CD4-positive, alpha-beta T cell (primary cell): ENCODE measurements around the gene TALDO1. TPM values are rescaled to one million over a fixed set of nuclear protein-coding genes. Genes with fewer than 3 reads are reported as not detected.

Experiments
- ATAC-seq: fragments of 200-7000 bp; cut with Tn5 transposase; one replicate; pipeline ENCODE4 v1.10.0; 2022; ENCODE audit warnings: mild to moderate bottlenecking; ENCODE audit not compliant: poor library complexity
- CTCF ChIA-PET: fragments of 350-600 bp; sonication (Branson Sonifier 250); formaldehyde crosslinking; loops from one replicate; lab custom pipeline; 2021; ENCODE audit warnings: antibody characterized with exemption, inconsistent platforms; lab: Charles Lee
- POLR2A ChIA-PET: fragments of 350-600 bp; sonication (Branson Sonifier 250); formaldehyde crosslinking; loops from one replicate; lab custom pipeline; 2021; ENCODE audit warnings: antibody characterized with exemption, inconsistent platforms; lab: Charles Lee
- DNase-seq, 14 experiments: peaks; one replicate each; pipeline ENCODE4 v3.0.0-alpha.2; 2013 to 2020; ENCODE audit warnings: mixed read lengths in 2 of 14
- H3K27ac ChIP-seq, 2 donors: one replicate each; pipeline versions ENCODE4 v1.5.1 to v1.7.0; 2013; ENCODE audit warnings: low read length in 2 of 2, low read depth in 1 of 2, mild to moderate bottlenecking in 1 of 2
- H3K27me3 ChIP-seq, 2 experiments: 1 replicate in 1 of 2; 2 replicates in 1 of 2; pipeline versions ENCODE4 v1.6.1 to v1.7.0; 2013; ENCODE audit warnings: low read length in 2 of 2, control low read depth in 1 of 2, mild to moderate bottlenecking in 1 of 2, moderate library complexity in 1 of 2; ENCODE audit not compliant: insufficient read depth in 2 of 2, control insufficient read depth in 1 of 2
- H3K36me3 ChIP-seq: one replicate; pipeline ENCODE4 v1.6.1; 2013; ENCODE audit warnings: low read length, control low read depth; ENCODE audit not compliant: insufficient read depth
- H3K4me1 ChIP-seq: one replicate; pipeline ENCODE4 v1.6.1; 2013; ENCODE audit warnings: low read length, control low read depth; ENCODE audit not compliant: insufficient read depth
- H3K4me3 ChIP-seq: one replicate; pipeline ENCODE4 v1.5.1; 2013; ENCODE audit warnings: mild to moderate bottlenecking, low read length, moderate library complexity
- H3K9me3 ChIP-seq, 2 experiments: 1 replicate in 1 of 2; 2 replicates in 1 of 2; pipeline versions ENCODE4 v1.6.1 to v1.7.0; 2013; ENCODE audit warnings: low read length in 2 of 2, mild to moderate bottlenecking in 2 of 2, control low read depth in 1 of 2, moderate library complexity in 1 of 2; ENCODE audit not compliant: control insufficient read depth in 1 of 2, insufficient read depth in 1 of 2
- H3K27ac Mint-ChIP-seq: one replicate; pipeline ENCODE4 v1.8.0; 2020; ENCODE audit warnings: mixed read lengths
- H3K27me3 Mint-ChIP-seq: one replicate; pipeline ENCODE4 v1.8.0; 2021; ENCODE audit warnings: mixed read lengths
- H3K36me3 Mint-ChIP-seq: one replicate; pipeline ENCODE4 v1.8.0; 2021; ENCODE audit warnings: low read depth, mixed read lengths
- H3K4me1 Mint-ChIP-seq: one replicate; pipeline ENCODE4 v1.8.0; 2021; ENCODE audit warnings: low read depth, mixed read lengths
- H3K4me3 Mint-ChIP-seq: one replicate; pipeline ENCODE4 v1.8.0; 2020; ENCODE audit warnings: mild to moderate bottlenecking, mixed read lengths
- H3K9me3 Mint-ChIP-seq: one replicate; pipeline ENCODE4 v1.8.0; 2020; ENCODE audit warnings: mixed read lengths
- CTCF ChIP-seq: fragments of 200-600 bp; IDR thresholded peaks from one replicate; pipeline ENCODE4 v1.8.0; 2022; ENCODE audit warnings: antibody characterized with exemption, mild to moderate bottlenecking
- intact Hi-C, 2 experiments: fragments of 100-400 bp; cut with DNase I in 1 of 2; cut with micrococcal nuclease in 1 of 2; formaldehyde crosslinking; loops; one replicate each; pipeline versions ENCODE4 v1.15.1 to v1.9.0; 2023 to 2025; cut with DNase I, micrococcal nuclease
- total RNA-seq, 174 experiments: library from RNA in 2 of 174; stranded (reverse) in 2 of 174; gene quantifications; one replicate each; pipeline ENCODE4 v1.2.3 and lab custom pipeline; 2021 to 2026

TALDO1 gene
- total RNA-seq, 2 experiments from 2014 or later: 26.2 to 27.7 TPM

DNA sequence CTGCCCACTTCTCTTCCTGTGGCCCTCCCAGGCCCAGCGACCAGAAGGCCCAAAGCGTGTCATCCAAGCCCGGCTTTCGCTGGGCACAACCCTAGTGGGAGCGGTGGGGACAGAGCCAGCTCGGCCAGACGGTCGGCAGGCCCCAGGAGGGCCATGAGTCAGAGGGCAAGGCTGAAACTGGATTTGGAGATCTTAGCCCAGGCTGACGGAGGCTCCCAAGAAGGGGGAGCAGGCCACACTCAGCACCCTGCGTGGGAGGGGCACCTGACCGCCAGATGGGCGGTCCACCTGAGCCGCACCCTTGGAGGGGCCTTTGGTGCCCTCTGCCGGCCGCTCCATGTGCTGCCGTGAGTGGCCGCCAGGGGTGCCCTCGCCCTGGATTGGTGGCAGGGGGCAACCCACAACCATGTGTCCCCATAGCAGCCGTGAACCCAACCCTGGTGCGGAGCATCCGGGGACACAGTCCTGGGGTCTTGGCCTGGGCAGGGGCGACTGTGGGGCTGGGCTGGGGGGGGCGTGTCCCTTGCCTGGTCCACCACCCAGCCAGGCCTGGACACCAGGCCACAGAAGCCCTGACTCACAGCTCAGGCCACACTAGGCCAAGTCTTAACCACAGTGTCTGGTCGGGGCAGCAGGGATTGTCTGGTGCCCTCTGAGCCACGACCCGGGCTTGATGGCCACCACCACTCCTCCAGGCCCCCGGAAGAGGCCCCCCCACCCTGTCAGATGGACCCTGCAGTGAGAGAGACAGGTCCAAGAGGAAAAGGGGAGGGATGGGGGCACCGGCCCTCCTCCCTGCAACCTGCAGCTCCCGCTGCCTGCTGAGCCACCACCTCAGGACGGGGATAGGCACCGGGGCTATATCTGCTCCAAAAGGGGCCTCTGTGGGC is 19.2 kb upstream of the TALDO1 start:
- POLR2A ChIA-PET: interaction anchor here (2.4 kb wide), 1 partner anchor 32 kb away, joined by 41 read pairs; the partner anchor contains the start of genes DEAF1 and TMEM80
- Mint-ChIP-seq H3K27me3 (peaks cover 9% of the 10 kb centered on the region), H3K36me3 (no peaks in the 10 kb centered on the region), H3K9me3 (no peaks in the 10 kb centered on the region), H3K4me1 (peaks cover 5% of the 10 kb centered on the region), H3K27ac (no peak overlapping the region), H3K4me3 (no peak overlapping the region)
- Histone ChIP-seq H3K27me3 (no peaks in the 10 kb centered on the region), H3K4me1 (peaks cover 36% of the 10 kb centered on the region), H3K9me3 (no peaks in the 10 kb centered on the region), H3K36me3 (no peaks in the 10 kb centered on the region), H3K4me3 (no peak overlapping the region), H3K27ac (no peak overlapping the region)
- ATAC-seq: peak; percentile 83
- CTCF ChIA-PET: interaction anchor here (1.7 kb wide), 1 partner anchor 171 kb away, joined by 4 read pairs; no protein-coding TSS in a partner anchor
- peak; percentile 98 for TF ChIP-seq CTCF
- peak; percentile 63 to 90 (median 76) for DNase-seq
- intact Hi-C loops: loop anchor here (1.0 to 5.0 kb wide), 5 partner anchors 32 to 173 kb away; no protein-coding TSS in a partner anchor

DNA sequence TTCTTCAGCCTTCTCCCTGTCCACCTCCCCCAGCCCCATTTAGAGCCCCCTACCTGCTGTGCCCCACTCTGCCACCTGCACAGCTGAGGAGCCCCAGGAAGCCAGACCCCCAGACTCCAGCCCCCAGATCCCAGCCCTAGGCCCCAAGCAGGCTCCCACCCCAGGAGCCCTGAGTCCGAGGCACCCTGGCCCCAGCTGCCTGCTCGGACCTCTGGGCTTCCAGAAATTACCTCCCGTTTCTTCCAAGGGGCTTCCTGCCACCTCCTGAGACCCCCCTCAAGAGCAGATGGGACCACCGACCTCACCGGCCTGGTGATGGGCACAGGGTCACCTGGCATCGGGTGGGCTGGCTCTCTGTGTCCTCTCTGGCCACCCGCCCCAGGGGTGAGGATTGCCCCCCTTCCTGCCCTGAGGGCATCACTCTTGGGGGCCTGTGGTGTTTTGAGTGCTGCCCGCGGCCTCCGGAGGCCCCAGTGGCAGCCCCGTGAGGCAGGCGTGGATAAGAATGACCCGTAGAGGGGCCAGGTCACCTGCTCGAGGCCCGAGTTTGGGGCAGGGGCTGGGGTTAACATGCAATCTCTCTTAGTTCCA is 18.3 kb upstream of the TALDO1 start:
- Histone ChIP-seq H3K9me3 (no peaks in the 10 kb centered on the region), H3K4me3 (no peak overlapping the region), H3K36me3 (no peaks in the 10 kb centered on the region), H3K27me3 (no peaks in the 10 kb centered on the region), H3K4me1 (peaks cover 34% of the 10 kb centered on the region), H3K27ac (no peak overlapping the region)
- ATAC-seq (no peak), DNase-seq (peak in 1 of 14 experiments; percentile 30)
- CTCF ChIA-PET: no interaction called here
- Mint-ChIP-seq H3K27me3 (no peaks in the 10 kb centered on the region), H3K27ac (no peak overlapping the region), H3K9me3 (no peaks in the 10 kb centered on the region), H3K4me3 (no peak overlapping the region), H3K4me1 (no peaks in the 10 kb centered on the region), H3K36me3 (no peaks in the 10 kb centered on the region)
- POLR2A ChIA-PET: no interaction called here
- intact Hi-C loops: loop anchor here (1.0 to 5.0 kb wide), 4 partner anchors 36 to 174 kb away; no protein-coding TSS in a partner anchor
- no peak for TF ChIP-seq CTCF

DNA sequence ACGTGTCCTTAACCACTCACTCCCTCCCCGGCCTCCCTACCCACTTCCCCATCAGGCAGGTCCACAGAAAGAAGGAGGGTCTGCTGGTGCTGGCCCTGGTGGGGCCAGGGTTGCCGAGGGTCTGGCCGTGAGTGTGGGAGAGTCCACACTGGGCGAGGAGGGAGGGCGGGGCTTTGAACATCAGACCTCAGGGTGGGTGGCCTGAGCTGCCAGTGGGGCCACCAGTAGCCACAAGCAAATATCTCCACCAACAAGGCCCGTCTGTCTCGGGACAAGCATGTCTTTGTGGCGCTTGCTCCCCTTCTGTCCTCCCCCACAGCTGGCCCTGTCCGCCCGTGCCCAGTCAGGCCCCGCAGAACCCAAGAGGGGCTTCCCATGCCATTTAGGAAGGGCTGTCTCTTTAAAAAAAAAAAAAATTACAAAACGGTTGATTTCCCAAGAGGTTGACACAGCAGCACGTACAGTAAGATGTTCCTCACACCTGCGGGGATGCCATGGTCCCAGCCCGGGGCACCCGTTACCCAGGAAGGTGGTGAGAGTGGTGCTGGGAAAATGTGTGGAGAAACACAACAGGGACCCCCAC is 17.7 kb upstream of the TALDO1 start:
- H3K4me3 Mint-ChIP-seq: no peak overlapping the region
- TF ChIP-seq CTCF: no peak
- Histone ChIP-seq H3K27ac (no peak overlapping the region), H3K36me3 (no peaks in the 10 kb centered on the region), H3K9me3 (no peaks in the 10 kb centered on the region), H3K4me1 (peaks cover 34% of the 10 kb centered on the region), H3K27me3 (no peaks in the 10 kb centered on the region), H3K4me3 (no peak overlapping the region)
- ChIA-PET CTCF (no interaction called here), POLR2A (no interaction called here)
- DNase-seq: peak in 1 of 14 experiments; percentile 28
- no peaks in the 10 kb centered on the region for H3K27me3 Mint-ChIP-seq
- no peaks in the 10 kb centered on the region for H3K9me3 Mint-ChIP-seq
- no peak overlapping the region for H3K27ac Mint-ChIP-seq
- no peak for ATAC-seq
- H3K36me3 Mint-ChIP-seq: no peaks in the 10 kb centered on the region
- H3K4me1 Mint-ChIP-seq: no peaks in the 10 kb centered on the region
- intact Hi-C loops: loop anchor here (2.0 to 5.0 kb wide), 2 partner anchors 35 to 37 kb away; no protein-coding TSS in a partner anchor
